ENCODE data around the gene SEMA5A.

SEMA5A gene

DNA sequence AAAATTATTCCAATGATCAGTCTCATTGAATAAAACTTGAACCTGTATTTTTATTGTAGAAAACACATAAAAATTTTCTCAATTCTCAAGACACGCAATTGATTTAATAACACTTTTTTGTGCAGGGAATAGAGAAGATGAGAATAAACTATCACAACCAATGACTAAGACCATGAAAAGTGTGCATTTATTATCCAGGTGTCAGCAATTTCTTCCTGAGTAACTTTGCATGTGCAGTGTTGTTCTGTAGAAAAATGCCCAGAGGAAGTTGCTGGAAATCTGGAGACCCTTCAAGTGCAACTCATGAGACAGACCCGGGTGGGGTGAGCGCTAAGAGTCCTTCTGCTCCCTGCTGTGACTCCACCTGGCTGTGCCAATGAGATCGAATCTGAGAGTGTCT lies 405.7 kb downstream of the SEMA5A start:
- Mint-ChIP-seq H3K4me3 (no peak overlapping the region), H3K27me3 (no peaks in the 10 kb centered on the region), H3K36me3 (ENCODE audit: insufficient read depth) (no peaks in the 10 kb centered on the region), H3K9me3 (peaks cover 8 to 11% of the 10 kb centered on the region in 2 donors), H3K27ac (no peak overlapping the region), H3K4me1 (ENCODE audit: low read depth in 2 of 2) (no peaks in the 10 kb centered on the region)
- ATAC-seq (replicated peaks), result no peak
- no peak for DNase-seq

DNA sequence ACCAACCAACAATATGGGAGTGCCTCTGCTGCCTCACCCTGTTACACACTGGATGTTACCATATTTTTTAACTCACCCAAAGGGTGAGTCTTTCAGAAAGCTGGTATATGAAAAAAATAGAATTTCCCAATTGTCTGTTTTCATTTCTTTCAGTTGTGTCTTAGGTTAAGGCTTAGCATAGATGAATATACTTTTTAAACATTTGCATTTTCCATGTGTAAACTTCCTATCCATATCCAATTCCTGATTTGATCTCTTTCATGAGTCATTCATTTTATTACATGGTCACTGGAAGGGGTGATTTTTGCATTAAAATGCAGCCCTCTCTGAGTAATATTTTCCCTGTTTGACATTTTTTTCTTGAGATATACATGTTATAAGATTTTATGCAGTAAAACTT lies 406.5 kb downstream of the SEMA5A start:
- Mint-ChIP-seq H3K27me3 (no peaks in the 10 kb centered on the region), H3K4me3 (no peak overlapping the region), H3K36me3 (ENCODE audit: insufficient read depth) (no peaks in the 10 kb centered on the region), H3K9me3 (peaks cover 8 to 11% of the 10 kb centered on the region in 2 donors), H3K27ac (no peak overlapping the region), H3K4me1 (ENCODE audit: low read depth in 2 of 2) (no peaks in the 10 kb centered on the region)
- no peak for ATAC-seq (replicated peaks)
- no peak for DNase-seq

DNA sequence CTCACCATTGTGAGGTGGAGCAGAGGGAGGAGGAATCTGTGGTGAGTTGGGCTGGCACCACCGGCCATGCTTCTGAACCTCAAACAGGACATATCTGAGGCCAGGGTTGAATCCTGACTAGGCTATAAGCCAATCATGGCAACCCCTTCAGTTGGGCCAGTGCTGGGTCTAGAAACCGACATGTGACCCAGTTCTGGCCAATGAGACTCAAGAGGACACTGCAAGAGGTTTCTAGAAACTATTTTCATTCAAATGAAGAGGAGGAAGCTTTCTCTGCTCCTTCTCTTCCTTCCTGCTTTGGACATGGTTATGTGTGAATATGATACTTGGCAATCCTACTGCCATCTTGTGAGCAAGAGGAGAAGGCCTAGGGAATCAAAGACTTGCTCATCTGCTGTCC lies 417.7 kb downstream of the SEMA5A start:
- peaks cover 12 to 25% of the 10 kb centered on the region in 2 donors for H3K9me3 Mint-ChIP-seq
- no peaks in the 10 kb centered on the region for H3K36me3 Mint-ChIP-seq (ENCODE audit: insufficient read depth)
- H3K27ac Mint-ChIP-seq, result no peak overlapping the region
- no peaks in the 10 kb centered on the region for H3K4me1 Mint-ChIP-seq (ENCODE audit: low read depth in 2 of 2)
- H3K4me3 Mint-ChIP-seq, result no peak overlapping the region
- ATAC-seq (replicated peaks) (no peak), DNase-seq (no peak)
- no peaks in the 10 kb centered on the region for H3K27me3 Mint-ChIP-seq

DNA sequence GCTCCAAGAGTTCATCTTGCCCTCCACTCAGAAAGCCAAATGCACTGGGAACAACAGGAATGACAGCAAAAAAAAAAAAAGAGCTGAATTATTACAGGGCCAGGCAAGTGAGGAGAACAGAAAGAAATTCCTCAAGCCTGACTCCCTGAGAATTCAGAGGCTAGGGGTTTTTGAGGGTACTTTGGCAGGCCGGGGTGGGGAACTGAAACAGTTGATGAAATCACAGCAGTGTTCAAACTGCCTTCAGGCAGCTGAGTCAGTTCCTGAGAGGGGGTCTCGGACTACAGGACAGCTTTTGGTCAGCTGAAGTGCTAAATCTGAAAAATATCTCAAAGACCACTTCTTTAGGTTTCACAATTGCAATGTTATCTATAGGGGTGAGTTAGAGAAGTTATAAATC lies 419.4 kb downstream of the SEMA5A start:
- ATAC-seq (replicated peaks), result no peak

DNA sequence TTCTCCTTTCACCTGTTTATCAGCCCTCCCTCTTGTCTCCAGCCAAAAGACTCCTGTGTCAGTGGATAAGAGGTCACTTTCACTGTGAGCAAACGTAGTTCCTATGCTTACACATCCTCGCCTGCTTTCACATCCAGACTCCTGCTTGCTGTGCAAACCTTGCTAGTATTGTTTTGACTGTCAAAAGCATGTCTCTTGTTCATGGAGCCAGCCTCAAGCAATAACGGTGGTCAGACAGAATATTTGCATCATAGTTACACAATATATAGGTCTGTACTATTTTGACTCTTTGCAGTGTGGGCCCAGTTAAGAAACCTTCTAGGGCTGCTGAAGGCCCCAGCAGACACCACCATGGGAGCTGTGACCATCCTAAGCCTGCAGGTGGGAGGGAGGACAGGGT lies 420.0 kb downstream of the SEMA5A start:
- no peak for ATAC-seq (replicated peaks)
- Mint-ChIP-seq H3K36me3 (ENCODE audit: insufficient read depth) (no peaks in the 10 kb centered on the region), H3K9me3 (peaks cover 12 to 30% of the 10 kb centered on the region in 2 donors), H3K27me3 (no peaks in the 10 kb centered on the region), H3K4me3 (no peak overlapping the region), H3K27ac (no peak overlapping the region), H3K4me1 (ENCODE audit: low read depth in 2 of 2) (no peaks in the 10 kb centered on the region)
- no peak for DNase-seq

More for the DNA sequence above, 419.4 kb downstream of the SEMA5A start:
- H3K4me1 Mint-ChIP-seq (ENCODE audit: low read depth in 2 of 2), result no peaks in the 10 kb centered on the region
- H3K4me3 Mint-ChIP-seq, result no peak overlapping the region
- DNase-seq, result no peak
- H3K36me3 Mint-ChIP-seq (ENCODE audit: insufficient read depth), result no peaks in the 10 kb centered on the region
- no peak overlapping the region for H3K27ac Mint-ChIP-seq
- H3K27me3 Mint-ChIP-seq, result no peaks in the 10 kb centered on the region
- H3K9me3 Mint-ChIP-seq, result peaks cover 12 to 30% of the 10 kb centered on the region in 2 donors

DNA sequence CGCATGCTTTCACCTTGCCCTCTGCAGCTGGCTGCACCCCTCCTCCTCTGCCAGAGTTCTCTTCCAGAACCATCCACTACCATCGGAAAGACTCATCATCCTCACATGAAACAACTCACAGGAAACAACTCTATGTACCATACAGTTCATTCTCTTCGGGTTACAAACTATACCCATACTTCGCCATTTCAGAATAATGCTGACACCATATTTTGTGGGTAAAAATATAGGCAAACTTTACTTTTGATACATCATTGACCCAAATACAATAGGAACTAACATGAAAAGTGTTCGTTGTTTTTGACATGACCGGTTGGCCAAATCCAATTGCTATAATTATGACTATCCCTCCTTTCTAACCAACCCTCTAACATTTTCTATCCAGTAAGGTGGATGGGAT lies 421.0 kb downstream of the SEMA5A start:
- DNase-seq, result no peak
- ATAC-seq (replicated peaks), result no peak
- peaks cover 12 to 30% of the 10 kb centered on the region in 2 donors for H3K9me3 Mint-ChIP-seq
- H3K27ac Mint-ChIP-seq, result no peak overlapping the region
- no peaks in the 10 kb centered on the region for H3K36me3 Mint-ChIP-seq (ENCODE audit: insufficient read depth)
- H3K4me3 Mint-ChIP-seq, result no peak overlapping the region
- no peaks in the 10 kb centered on the region for H3K27me3 Mint-ChIP-seq
- no peaks in the 10 kb centered on the region for H3K4me1 Mint-ChIP-seq (ENCODE audit: low read depth in 2 of 2)

DNA sequence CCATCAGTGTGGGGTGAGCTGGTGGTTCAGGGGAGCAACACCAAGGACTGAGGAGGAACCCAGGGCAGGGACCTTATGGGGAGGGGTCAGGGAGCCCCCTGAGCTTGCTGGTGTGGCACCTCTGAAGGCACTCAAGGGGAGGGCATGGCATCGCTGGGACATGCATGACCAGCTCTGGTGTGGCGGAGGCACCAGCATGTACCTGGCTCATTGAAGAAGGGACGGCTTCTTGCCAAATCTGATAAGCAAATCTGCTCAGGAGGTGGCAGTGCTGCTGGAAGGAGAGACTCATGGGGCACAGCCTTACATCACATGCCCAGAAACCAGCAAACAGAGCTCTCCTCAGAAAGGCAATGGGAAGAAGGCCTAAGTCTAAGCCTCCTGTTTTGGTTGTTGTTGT lies 421.8 kb downstream of the SEMA5A start:
- peaks cover 12 to 30% of the 10 kb centered on the region in 2 donors for H3K9me3 Mint-ChIP-seq
- H3K27me3 Mint-ChIP-seq, result no peaks in the 10 kb centered on the region
- no peaks in the 10 kb centered on the region for H3K36me3 Mint-ChIP-seq (ENCODE audit: insufficient read depth)
- H3K4me1 Mint-ChIP-seq (ENCODE audit: low read depth in 2 of 2), result no peaks in the 10 kb centered on the region
- H3K27ac Mint-ChIP-seq, result peak overlapping the region in 1 of 2 donors; percentile 51
- no peak overlapping the region for H3K4me3 Mint-ChIP-seq
- no peak for ATAC-seq (replicated peaks)
- no peak for DNase-seq

DNA sequence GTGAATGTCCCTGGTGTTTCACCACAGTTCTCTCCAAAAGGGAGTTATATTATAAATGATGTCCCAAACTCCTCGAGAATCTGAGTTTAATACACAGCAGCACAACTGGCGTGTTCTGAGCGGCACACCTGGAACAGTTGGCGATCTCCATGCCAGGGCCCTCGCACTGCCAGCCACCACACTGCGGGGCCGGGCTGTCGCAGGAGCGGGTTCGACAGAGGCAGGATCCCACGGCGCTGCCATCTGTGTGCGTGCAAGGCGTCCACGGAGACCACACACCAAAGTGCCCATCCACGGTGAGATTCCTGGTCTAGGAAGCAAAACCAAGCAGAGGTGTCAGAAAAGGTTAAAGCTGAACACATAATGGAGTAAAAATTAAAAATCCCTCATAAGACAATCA lies 423.3 kb downstream of the SEMA5A start:
- H3K4me3 Mint-ChIP-seq, result no peak overlapping the region
- H3K4me1 Mint-ChIP-seq (ENCODE audit: low read depth in 2 of 2), result no peaks in the 10 kb centered on the region
- no peaks in the 10 kb centered on the region for H3K36me3 Mint-ChIP-seq (ENCODE audit: insufficient read depth)
- no peaks in the 10 kb centered on the region for H3K27me3 Mint-ChIP-seq
- ATAC-seq (replicated peaks) (no peak), DNase-seq (no peak)
- H3K9me3 Mint-ChIP-seq, result peaks cover 9 to 25% of the 10 kb centered on the region in 2 donors
- H3K27ac Mint-ChIP-seq, result no peak overlapping the region

DNA sequence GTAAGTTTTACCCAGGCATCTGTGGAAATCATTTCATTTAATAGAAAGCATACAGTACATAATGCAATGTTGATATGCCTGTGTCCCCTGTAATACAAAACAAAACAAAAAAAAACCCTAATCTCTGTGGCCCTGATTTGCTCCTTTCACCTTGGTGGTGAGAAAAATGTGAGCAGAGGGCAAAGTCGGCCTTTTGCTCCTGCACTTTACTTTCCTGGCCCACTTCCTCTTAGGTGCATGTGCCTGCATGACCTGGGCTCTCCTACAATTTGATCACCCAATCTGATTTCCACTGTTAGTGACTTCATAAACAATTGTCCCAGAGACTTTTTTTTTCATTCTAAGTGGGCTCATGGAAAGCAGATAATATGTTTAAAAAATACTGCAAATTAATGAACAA lies 424.3 kb downstream of the SEMA5A start:
- Mint-ChIP-seq H3K27ac (no peak overlapping the region), H3K36me3 (ENCODE audit: insufficient read depth) (no peaks in the 10 kb centered on the region), H3K9me3 (peaks cover 9 to 21% of the 10 kb centered on the region in 2 donors), H3K27me3 (no peaks in the 10 kb centered on the region), H3K4me3 (no peak overlapping the region), H3K4me1 (ENCODE audit: low read depth in 2 of 2) (no peaks in the 10 kb centered on the region)
- DNase-seq (no peak), ATAC-seq (replicated peaks) (no peak)

DNA sequence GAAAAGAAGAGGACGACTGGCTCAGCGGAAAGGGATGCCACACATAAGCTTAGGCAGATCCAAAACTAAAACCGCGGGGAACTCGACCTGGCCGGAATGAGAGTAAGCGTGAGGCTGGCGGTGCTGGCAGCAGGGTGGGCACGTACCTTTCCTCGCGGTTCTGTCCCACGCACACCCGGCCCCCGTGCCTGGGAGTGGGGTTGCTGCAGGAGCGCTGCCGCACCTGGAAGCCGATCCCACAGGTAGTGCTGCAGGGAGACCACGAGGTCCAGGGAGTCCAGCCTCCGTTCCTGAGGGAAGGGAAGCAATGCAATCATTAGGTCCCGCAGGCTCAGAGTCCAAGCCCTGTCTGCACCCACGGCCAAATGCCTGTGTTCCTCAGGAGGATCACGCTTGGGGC lies 427.0 kb downstream of the SEMA5A start:
- ATAC-seq (replicated peaks) (no peak), DNase-seq (no peak)
- H3K9me3 Mint-ChIP-seq, result peaks cover 4 to 12% of the 10 kb centered on the region in 2 donors
- H3K36me3 Mint-ChIP-seq (ENCODE audit: insufficient read depth), result no peaks in the 10 kb centered on the region
- H3K4me3 Mint-ChIP-seq, result no peak overlapping the region
- H3K27ac Mint-ChIP-seq, result no peak overlapping the region
- H3K27me3 Mint-ChIP-seq, result no peaks in the 10 kb centered on the region
- no peaks in the 10 kb centered on the region for H3K4me1 Mint-ChIP-seq (ENCODE audit: low read depth in 2 of 2)

DNA sequence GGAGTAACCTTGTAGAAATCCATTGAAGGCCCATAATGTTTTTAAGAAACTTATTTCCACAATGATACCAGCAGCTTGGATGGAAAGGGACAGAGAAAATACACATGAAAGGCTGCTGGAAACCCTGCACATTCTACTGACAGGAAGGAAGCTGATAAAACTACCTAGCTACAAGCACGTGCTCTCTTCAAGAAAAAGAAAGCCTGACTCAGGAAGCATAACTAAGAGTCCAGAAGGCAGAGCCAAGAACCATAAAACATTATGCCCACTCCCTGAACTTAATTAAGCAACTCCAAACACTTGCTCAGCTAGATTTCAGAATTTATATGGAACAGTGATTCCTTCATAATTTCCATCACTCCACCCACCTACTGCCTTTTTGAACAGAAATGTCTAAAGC lies 430.8 kb downstream of the SEMA5A start:
- no peaks in the 10 kb centered on the region for H3K36me3 Mint-ChIP-seq (ENCODE audit: insufficient read depth)
- ATAC-seq (replicated peaks), result no peak
- no peak overlapping the region for H3K27ac Mint-ChIP-seq
- peaks cover 1 to 2% of the 10 kb centered on the region in 2 donors for H3K9me3 Mint-ChIP-seq
- H3K27me3 Mint-ChIP-seq, result no peaks in the 10 kb centered on the region
- no peak for DNase-seq
- H3K4me1 Mint-ChIP-seq (ENCODE audit: low read depth in 2 of 2), result no peaks in the 10 kb centered on the region
- no peak overlapping the region for H3K4me3 Mint-ChIP-seq

DNA sequence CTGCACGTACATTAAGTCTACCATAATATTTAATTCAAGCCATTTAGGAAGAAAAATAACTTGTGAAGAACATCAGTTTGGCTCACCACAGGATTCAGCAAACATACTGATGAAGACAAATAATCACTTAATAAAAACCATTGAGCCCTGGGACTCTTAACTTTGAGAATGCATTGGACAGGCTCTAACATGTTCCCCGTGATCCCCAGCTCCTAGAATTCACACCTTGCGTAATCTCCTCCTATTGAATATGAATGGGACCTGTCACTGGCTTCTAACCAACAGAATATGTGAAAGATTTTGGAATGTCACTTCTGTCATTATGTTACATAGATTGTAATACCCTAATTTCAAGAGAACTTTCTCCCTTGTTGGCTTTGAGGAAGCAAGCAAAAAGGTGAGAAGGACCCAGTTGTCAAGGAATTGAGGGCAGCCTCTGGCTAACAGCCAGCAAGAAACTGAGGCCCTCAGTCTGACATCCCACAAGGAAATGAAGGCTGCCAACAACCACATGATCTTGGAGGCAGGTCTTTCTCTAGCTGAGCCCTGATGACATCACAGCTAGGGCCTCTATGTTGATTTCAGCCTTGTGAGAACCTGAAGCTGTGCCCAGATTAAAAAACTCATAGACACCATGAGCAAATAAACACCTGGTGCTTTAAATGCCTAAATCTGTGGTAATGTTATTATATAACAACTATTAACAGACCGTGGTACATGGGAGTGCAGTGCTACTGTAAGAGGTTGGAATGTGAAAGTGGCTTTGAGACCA lies 433.2 kb downstream of the SEMA5A start:
- Mint-ChIP-seq H3K27ac (no peak overlapping the region), H3K36me3 (ENCODE audit: insufficient read depth) (no peaks in the 10 kb centered on the region), H3K27me3 (no peaks in the 10 kb centered on the region), H3K4me1 (ENCODE audit: low read depth in 2 of 2) (no peaks in the 10 kb centered on the region), H3K4me3 (no peak overlapping the region), H3K9me3 (peaks cover 4 to 8% of the 10 kb centered on the region in 2 donors)
- ATAC-seq (replicated peaks) (no peak), DNase-seq (no peak)

DNA sequence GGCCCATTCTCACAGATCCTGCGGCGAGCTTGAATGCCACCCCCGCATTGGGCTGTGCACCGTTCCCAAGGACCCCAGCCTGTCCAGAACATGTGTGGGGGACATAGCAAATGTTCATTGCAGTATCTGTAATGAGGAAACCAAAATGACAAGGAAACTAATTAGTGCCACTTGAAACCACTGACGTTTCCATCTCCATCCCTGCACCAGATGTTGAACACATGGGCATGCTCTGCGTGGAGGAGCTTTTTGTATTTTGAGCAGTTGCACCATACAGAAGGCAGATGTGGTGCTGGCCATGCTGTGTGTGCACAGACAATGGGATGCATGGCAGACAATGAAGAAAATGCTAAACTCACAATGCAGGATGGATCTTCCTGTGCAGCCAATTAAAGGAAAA lies 437.7 kb downstream of the SEMA5A start:
- DNase-seq (no peak), ATAC-seq (replicated peaks) (no peak)

DNA sequence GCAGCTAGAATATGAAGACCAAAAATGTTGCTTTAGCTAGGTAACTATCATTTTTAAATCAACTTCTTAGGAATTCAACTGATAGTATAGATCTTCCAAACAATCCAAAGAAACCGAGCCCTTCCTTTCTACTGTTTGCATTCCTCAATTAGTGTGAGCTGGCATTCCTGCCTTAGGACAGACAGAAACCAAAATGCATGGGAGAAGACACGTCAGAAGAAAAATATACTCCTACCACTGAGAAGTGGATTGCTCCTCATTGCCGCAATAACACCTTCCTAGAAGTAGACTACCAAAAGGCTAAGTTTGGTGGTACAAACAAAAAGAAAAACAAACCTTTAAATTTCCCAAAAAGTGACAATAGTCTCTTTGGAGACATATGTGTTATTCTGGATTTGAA lies 440.0 kb downstream of the SEMA5A start:
- Mint-ChIP-seq H3K4me1 (ENCODE audit: low read depth in 2 of 2) (no peaks in the 10 kb centered on the region), H3K27ac (no peak overlapping the region), H3K27me3 (no peaks in the 10 kb centered on the region), H3K36me3 (ENCODE audit: insufficient read depth) (no peaks in the 10 kb centered on the region), H3K9me3 (peaks cover 8 to 9% of the 10 kb centered on the region in 2 donors), H3K4me3 (no peak overlapping the region)
- DNase-seq (no peak), ATAC-seq (replicated peaks) (no peak)

More for the DNA sequence above, 437.7 kb downstream of the SEMA5A start:
- no peak overlapping the region for H3K27ac Mint-ChIP-seq
- no peaks in the 10 kb centered on the region for H3K36me3 Mint-ChIP-seq (ENCODE audit: insufficient read depth)
- no peaks in the 10 kb centered on the region for H3K4me1 Mint-ChIP-seq (ENCODE audit: low read depth in 2 of 2)
- no peak overlapping the region for H3K4me3 Mint-ChIP-seq
- H3K9me3 Mint-ChIP-seq, result peaks cover 8 to 9% of the 10 kb centered on the region in 2 donors
- no peaks in the 10 kb centered on the region for H3K27me3 Mint-ChIP-seq
